GM18526 (cell line): ENCODE measurements around the gene ZFP64.

Experiments used
- POLR2A ChIP-seq: IDR thresholded peaks from 3 replicates; pipeline ENCODE4 v1.6.1; 2011; ENCODE audit not compliant: insufficient read length; ENCODE audit errors: extremely low read depth

Gene ZFP64

DNA sequence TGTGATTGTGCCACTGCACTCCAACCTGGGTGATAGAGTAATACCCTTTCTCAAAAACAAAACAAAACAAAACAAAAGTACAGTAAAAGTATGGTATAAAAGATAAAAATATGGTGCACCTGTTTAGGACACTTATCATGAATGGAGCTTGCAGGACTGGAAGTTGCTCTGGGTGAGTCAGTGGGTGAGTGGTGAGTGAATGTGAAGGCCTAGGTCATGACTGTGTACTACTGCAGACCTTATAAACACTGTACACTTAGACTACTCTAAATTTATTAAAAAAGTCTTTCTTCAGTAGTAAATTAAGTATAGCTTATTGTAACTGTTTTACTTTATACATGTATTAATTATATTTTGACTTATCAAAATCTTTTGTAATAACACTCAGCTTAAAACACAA lies 46.0 kb downstream of the ZFP64 start:
- TF ChIP-seq POLR2A: no peak

DNA sequence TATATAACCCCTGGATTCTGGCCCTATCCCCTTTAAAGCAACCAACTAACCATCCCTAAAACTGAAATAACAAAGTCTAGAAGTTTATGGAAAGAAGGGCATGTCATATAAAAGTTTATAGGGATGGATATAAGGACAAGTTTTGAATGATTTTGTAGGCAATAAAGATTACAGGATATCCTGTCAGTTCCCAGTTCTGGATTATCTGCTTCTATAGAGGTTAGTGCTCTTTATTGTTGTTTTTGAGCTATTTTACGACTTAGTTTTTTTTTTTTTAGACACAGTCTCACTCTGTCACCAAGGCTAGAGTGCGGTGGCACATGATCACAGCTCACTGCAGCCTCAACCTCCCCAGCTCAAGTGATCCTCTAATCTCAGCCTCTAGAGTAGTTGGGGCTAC lies 48.3 kb downstream of the ZFP64 start:
- no peak for TF ChIP-seq POLR2A

DNA sequence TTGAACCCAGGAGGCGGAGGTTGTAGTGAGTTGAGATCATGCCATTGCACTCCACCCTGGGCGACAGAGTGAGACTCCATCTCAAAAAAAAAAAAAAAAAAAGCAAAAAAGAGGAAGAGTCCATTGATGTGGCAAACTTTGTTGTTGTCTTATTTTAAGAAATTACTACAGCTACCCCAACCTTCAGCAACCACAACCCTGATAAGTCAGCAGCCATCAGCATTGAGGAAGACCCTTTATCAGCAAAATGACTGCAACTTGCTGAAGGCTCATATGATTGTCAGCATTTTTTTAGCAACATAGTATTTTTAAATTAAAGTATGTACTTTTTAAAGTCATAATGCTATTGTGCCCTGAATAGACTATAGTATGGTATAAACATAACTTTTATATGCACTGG lies 48.8 kb downstream of the ZFP64 start:
- no peak for TF ChIP-seq POLR2A

DNA sequence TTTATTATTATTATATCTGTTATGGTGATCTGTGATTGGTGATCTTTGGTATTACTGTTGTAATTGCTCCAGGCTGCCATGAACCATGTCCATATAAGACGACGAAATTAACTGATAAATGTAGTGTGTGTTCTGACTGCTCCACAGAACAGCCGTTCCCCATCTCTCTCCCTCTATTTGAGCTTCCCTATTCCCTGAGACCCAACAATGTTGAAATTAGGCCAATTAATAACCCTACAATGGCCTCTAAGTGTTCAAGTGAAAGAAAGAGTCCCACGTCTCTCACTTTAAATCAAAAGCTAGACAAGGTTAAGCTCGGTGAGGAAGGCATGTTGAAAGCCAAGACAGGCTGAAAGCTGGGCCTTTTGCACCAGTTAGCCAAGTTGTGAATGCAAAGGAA lies 51.6 kb downstream of the ZFP64 start:
- no peak for TF ChIP-seq POLR2A

DNA sequence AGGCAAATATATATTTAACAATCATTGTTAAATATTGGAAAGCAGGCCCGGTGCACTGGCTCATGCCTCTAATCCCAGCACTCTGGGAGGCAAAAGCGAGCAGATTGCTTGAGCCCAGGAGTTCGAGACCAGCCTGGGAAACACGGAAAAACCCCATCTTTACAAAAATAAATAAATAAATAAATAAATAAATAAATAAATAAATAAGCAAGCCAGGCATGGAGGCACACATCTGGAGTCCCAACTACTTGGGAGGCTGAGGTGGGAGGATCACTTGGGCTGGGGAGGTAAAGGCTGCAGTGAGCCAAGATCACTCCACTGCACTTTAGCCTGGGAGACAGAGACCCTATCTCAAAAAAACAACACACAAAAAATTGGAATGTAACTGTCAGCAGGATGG lies 53.7 kb downstream of the ZFP64 start:
- TF ChIP-seq POLR2A: no peak

DNA sequence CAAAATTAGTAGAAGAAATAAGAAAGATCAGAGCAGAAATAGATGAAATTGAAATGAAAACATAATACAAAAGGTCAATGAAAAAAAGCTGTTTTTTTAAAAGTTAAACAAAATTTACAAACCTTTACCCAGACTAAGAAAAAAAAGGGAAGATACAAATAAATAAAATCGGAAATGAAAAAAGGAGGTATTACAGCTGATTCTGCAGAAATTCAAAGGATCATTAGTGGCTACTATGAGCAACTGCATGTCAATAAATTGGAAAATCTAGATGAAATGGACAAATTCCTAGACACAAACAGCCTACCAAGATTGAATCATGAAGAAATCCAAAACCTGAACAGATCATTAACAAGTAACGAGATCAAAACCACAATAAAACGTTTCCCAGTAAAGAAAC lies 59.2 kb downstream of the ZFP64 start:
- TF ChIP-seq POLR2A: no peak

DNA sequence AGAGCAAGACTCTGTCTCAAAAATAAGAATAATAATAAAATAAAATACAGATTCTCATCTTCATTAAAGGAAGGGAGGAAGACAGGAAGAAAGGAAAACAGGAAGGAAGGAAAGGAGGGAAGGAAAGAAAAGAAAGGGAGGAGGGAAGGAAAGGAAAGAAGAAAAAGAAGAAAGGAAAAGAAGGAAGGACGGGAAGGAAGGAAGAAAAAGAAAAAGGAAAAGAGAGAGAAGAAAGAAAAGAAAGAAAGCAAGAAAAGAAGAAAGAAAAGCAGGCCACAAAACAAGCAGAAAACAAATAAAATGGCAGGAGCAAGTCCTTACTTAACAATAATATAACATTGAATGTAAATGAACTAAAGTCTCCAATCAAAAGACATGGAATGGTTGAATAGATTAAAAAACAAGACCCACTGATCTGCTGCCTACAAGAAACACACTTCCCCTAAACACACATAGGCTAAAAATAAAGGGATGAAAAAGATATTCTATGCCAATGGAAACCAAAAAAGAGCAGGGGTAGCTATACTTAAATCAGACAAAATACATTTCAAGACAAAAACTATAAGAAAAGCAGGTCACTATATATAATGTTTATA lies 60.4 kb downstream of the ZFP64 start:
- TF ChIP-seq POLR2A: no peak

DNA sequence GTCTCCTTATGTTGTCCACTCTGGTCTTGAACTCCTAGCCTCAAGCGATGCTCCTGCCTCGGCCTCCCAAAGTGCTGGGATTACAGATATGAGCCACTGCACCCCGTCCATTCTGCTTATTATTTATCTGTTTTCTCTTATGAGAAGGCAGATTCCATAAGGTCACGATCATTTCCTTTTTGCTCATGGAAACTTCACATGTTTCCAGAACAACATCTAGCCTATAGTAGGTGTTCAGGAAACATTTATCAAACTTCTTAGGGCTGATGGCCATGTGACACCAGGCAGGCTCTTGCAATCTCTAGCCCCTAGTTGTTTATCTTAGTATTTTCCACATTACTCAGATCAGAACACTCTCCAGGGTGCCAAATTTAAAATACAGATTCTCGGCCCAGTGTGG lies 61.2 kb downstream of the ZFP64 start:
- no peak for TF ChIP-seq POLR2A

DNA sequence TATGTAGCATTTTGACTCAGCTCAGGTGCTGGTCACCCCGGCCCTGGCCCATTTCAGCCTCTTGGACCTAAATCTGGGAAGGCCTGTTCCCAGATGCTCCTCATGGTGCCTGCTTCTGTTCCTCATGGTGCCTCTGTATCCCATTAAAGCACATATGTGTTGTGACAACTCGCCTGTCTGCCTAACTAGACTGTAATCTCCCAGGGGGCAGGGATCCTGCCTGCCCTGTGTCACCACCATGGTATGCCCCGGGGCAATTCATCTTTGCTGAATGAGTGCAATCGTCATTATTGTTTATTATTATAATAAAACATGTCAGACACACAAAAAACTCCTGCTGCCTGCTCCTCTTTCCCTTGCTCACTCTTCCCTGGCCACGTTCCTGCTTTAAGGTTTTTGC lies 62.0 kb downstream of the ZFP64 start:
- TF ChIP-seq POLR2A: no peak

DNA sequence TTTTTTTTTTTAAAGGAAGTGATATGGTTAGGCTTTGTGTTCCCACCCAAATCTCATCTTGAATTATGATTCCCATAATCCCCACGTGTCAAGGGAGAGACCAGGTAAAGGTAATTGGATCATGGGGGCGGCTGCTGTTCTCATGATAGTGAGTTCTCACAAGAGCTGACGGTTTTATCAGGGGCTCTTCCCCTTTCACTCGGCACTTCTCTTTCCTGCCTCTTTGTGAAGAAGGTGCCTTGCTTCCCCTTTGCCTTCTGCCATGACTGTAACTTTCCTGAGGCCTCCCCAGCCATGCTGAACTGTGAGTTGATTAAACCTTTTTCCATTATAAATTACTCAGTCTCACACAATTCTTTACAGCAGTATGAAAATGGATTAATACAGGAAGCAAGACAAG lies 64.3 kb downstream of the ZFP64 start:
- no peak for TF ChIP-seq POLR2A

DNA sequence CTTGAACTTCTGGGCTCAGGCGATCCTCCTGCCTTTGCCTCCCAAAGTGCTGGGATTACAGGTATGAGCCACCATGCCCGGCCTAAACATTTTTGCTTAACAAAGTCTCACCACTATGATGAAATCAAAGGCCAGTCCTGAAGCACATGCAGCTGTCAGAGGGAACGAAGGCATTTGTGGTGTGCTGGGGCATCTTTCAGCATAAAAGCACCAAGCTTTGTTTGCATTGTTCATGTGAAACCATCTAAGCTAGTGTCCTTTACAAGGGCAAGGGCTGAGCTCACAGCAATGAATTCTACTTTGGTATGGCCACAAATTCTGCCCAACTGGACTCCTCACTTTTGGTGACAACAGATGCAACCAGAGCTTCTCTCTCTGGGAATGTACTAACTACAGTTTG lies 66.8 kb downstream of the ZFP64 start:
- TF ChIP-seq POLR2A: no peak

DNA sequence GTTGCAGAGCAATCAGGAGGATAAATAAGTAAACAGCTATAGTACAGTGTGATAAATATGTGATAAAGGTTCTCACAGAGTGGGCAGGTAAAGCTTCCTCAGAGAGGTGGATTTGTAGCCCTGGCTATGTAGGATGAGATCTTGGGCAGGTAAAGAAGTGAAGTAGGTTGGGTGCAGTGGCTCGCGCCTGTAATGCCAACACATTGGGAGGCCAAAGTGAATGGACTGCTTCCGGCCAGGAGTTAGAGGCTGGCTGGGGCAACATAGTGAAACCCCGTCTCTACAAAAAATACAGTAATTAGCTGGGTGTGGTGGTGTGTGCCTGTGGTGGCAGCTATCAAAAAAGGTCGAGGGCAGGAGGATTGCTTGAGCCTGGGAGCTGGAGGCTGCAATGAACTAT lies 72.9 kb downstream of the ZFP64 start:
- no peak for TF ChIP-seq POLR2A

DNA sequence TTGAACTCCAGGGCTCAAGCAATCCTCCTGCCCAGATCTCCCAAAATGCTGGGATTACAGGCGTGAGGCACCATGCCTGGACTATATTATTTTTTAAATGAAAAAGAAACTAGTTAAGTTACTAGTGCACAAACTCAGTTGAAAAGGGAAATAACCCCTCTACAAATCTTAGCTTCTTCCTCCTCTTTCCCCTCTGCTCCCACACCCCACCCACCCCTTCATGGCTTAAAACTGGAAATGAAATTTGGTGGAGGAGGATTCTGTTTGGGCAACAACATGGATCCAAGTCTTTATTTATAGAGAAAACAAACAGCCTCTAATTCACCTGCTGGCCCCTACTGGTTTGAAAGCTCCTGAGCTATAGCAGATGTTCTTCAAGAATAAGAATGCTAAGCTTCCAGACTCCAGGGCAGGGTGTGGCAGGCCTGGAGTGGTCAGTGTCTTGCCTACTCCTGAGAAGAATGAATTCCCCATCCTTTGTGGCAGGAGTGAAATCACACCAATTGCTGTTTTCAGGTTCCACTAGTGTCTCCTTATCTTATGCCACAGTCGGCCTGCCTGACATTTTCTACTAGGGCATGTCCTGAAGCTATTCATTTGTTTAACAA lies 73.5 kb downstream of the ZFP64 start:
- no peak for TF ChIP-seq POLR2A

DNA sequence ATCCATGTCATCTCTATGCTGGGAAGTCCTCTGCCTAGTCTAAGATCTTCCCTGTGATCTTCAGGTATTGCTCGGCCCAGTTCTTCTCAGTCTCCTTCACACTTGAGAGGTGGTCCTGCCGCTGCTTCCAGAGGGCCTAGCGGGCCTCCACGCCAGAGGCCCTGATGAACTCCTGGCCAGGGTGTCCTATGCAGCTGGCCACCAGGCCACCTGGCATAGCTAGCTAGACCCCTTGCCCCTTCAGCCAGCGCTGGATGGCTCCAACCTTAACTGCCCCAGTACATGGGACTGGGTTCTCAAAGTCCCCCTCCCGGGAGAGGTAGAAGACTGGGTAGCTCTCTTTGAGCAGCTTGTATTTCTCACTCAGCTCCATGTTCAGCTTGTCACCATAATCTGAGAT lies 81.1 kb downstream of the ZFP64 start:
- no peak for TF ChIP-seq POLR2A

DNA sequence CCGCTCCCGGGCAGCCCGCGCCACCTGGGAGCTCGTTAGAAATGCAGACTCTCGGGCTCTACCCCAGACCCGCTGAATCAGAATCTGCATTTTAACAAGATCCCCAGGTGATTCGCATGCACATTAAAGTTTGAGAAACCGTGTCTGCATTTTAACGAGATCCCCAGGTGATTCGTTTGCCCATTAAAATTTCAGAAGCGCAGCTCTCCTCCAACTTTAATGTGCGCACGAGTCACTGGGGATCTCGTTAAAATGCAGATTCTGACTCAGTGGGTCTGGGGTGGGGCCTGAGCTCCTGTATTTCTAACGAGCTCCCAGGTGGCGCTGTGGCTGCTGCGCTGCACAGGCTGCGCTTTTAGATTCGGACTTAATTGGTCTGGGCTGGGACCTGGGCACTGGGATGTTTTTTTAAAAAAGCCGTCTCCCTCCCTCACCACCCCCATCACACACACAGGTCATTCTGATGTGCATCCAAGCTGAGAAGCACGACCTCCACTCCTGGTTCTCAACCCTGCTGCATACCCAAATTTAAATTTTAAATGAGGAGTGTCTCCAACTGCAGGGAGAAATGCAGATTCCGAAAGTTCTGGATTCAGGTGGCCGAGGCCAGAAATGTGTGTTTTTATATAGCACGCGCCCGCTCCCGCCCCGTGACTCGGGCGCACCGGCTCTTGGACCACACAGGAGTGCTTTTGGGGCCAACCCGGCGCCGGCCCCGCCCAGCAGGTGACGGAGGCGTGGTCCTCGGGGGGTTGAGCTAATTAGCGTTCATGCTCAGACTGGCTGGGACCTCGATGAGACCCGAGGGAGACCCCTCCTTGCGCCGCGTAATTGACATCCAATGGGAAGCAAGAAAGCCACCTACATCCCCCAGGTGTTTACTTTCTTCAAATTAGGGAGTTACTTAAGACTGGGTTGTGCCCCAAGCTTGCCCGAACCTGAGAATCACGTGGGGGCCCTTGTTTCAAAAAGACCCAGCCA lies 85.8 kb downstream of the ZFP64 start:
- no peak for TF ChIP-seq POLR2A

DNA sequence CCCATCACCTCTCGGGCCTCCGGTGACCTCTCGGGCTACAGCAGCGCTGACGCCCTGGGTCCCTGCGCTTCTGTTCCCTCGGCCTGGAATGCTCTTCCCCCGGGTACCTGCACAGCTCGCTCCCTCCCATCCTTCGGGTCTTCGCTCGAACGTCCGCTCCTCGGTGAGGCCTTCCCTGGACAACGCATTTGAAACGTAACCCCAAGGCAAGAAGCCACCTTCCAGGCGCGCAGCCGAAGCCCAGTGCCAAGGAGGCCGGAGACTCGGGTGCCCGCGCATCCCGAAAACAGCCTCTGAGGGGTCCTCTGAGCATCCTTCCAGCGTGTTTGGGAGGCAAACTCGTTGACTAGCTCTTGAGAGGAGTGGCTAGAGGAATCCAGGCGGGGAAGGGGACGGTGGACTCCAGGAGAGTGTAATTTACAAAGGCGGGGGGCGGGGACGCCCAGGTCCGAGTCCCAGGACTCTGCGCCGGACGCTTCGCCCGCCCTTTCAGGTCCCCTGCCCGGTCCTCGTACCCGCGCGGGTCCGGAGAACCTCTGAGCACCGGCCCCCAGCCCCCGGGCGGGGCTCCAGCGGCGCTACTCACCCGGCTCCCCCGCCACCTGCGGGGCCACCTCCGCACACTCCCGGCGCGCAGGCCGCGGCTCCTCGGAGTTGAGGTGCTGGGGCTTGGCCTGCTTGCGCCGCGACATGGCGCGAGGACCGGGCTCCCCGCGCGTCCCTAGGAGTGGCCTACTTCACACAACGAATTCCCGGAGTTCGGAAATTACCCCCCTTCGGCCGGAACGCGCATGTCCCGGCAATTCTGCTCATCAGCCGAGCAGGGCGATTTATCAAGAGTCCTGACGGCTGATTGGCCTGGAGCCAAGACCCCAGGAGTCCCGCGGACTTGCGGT lies 86.8 kb downstream of the ZFP64 start:
- TF ChIP-seq POLR2A: no peak
